T47D (cell line): ENCODE measurements around the gene ANKRD11.
"Not testable (repeated sequence)": the region's sequence is repeated elsewhere in the genome, so short reads cannot be mapped to it uniquely, and the experiment has no call there.

ENCODE experiments used
- DNase-seq, 2 experiments: peaks; one replicate each; pipeline versions ENCODE4 v3.0.0 to v3.0.0-alpha.2; 2011 to 2012; ENCODE audit warnings: low read depth in 1 of 2, low spot score in 1 of 2
- JUND ChIP-seq: IDR thresholded peaks from 2 replicates; pipeline ENCODE4 v1.6.1; 2012; ENCODE audit warnings: low read depth
- in situ Hi-C: cut with HindIII; loops from 2 replicates; pipeline ENCODE4 v1.10.0; 2016; ENCODE audit warnings: low sequenced_read_pairs, low pct_unique_long_range_greater_than_20kb

Gene ANKRD11

DNA sequence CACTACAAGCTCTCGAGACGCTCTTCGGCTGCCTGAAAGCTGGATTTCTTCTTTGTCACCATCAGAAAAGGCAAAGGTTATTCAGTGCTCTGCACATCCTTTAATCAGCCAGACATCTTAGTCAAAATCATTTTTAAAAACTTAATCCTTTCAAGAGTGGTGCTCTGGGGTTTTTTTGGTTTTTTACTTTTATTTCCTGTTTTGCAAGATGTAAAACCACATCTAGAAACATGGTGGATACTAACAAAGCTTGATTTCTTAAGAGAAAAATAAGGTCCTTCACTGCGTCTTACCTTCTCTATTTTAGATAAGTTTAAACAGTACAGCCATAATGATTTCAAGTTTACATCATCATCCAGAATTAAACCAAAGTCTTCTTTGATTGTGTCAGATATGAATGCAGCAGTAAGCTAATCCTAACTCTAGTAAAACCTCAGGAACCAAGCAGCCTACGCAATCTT, 6.3 kb downstream of the ANKRD11 start:
- in situ Hi-C loops = no loop called here
- DNase-seq = no peak
- TF ChIP-seq JUND = no peak

DNA sequence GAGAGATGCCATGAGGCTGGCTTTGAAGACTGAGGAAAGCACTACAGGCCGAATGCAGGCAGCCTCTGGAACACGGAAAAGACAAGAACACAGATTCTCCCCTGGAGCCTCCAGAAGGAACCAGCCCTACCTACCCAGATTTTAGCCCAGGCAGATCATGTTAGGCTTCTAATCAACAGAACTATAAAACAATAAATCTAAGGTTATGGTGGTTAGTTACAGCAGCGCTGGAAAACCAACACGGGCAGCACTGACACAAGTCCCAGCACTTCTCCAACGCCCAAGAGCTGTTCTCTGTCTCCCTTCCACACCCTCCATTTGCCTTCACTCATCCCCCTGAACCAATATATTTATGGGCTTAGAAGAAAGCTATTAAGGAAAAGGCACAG, 7.5 kb downstream of the ANKRD11 start:
- DNase-seq = no peak
- TF ChIP-seq JUND = no peak
- in situ Hi-C loops = no loop called here

GRCh38 chr16:89482150-89482816, 8.1 kb downstream of the ANKRD11 start:
- no peak for TF ChIP-seq JUND
- in situ Hi-C loops = no loop called here
- DNase-seq = no peak

DNA sequence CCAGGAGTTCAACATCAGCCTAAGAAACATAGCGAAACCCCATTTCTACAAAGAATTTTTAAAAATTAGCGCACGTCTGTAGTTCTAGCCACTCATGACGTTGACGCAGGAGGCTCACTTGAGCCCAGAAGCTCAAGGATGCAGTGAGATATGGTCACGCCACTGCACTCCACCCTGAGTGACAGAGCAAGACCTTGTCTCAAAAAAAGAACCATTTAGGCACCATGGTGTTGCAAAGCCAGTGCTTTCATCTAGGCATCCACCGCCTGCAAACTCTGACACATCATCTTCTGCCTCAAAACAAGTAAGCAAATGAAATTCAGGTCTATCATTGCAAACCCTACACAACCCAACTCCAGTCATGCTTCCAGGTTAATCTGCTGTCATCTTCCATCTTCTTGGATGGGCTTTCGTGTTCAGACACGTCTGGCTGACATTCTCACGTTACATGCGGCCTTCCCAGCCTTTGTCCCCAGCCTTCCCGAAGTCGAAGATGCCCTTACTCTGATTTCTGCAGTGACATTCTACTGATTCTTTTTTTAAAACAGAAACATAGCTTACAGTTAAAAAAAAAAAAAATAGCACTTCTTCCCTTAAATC, 8.9 kb downstream of the ANKRD11 start:
- in situ Hi-C loops = no loop called here
- TF ChIP-seq JUND = no peak
- DNase-seq = no peak

GRCh38 chr16:89478576-89479221, 11.7 kb downstream of the ANKRD11 start:
- in situ Hi-C loops = no loop called here
- DNase-seq = peak in 1 of 2 experiments; percentile 59
- no peak for TF ChIP-seq JUND

DNA sequence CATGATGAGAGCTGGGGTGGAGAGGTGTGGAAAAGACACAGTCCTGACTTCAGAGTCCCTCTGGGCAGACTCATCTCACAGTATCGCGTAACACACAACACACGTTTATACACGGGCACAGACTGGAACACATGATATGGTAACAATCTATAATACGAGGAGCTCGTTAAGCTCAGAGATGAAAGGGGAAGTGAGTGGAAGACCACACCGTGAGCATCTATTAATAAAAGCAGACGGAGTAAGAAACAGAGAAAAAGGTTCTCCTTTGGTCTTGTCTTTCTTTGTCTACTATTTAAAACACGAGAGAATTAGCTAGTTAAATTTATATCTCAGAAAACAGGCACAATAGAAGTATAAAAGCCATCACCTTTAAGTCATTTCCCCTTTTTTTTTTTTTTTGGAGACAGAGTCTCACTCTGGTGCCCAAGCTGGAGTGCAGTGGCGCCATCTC, 13.5 kb downstream of the ANKRD11 start:
- no peak for DNase-seq
- in situ Hi-C loops = no loop called here
- TF ChIP-seq JUND = no peak

- TF ChIP-seq JUND = no peak
- in situ Hi-C loops = no loop called here
- peak in 1 of 2 experiments; percentile 44 for DNase-seq
Observed at GRCh38 chr16:89476379-89476778, 14.0 kb downstream of the ANKRD11 start.

DNA sequence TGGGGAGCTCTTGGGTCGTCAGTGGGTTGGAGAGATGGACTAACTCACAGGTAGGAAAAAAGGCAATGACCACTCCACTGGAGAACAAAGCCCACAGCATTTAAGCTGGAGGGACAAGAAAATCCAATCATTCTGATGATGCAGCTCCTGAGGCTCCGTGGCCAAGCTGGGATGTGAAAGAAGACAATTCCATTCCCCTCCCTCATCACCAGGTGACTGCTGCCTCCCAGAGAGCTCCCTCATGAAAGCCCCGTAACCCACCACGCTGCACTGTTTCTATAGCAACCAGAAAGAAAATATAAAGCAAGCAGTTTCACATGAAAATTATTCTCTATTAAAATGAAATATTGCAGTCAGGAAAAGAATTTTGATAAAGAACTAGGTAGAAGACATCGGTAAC, 15.2 kb downstream of the ANKRD11 start:
- in situ Hi-C loops = no loop called here
- no peak for TF ChIP-seq JUND
- no peak for DNase-seq

DNA sequence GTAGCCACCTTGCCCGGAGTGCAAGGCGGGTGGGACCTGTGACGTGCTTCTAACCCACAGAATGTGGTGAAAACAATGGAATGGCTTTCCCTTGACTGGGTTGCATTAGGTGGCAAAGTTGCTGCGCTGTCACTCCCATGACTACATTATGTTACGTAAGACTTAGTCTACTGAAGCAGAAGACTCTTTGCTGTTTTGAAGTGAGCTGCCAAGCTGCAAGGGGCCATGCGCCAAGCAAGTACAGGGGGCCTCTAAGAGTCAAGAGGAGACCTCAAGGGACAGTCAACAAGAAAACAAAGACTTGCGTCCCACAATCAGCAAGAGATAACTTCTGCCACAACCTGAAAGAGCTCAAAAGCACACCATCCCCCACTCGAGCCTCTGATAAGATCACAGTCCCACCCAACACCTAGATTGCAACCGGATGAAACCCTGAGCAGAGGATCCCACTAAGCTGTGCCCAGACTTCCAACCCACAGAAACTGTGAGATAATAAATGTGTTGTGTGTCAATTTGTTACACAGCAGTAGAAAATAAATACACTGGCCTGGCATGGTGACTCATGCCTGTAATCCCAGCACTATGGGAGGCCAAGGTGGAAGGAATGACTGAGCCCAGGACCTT, 16.5 kb downstream of the ANKRD11 start:
- TF ChIP-seq JUND = no peak
- no peak for DNase-seq
- in situ Hi-C loops = no loop called here

DNA sequence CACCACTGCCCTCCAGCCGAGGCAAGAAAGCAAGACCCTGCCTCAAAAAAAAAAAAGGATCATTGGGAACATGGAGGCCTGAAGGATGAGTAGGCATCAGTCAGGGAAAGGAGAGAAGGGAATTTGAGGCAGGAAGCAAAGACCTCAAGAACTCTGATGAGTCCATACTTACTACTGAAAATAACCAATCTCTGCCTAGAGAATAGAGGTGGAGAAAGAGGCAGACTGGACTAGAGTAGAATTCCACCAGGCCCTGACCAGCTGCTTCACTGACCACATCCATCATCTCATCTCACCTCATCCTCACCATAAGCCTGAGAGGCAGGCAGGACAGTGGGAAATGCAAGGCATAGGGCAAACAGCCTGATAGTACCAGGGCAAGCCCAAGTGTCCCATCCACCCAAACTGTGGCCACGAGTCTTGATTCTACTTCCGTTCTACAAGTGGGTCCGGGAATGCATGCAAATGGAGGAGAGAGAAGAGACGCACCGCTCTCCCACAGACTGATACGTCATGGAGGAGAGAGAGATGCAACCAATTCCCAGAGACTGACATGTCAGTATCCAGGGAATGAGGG, 17.1 kb downstream of the ANKRD11 start:
- no peak for TF ChIP-seq JUND
- no peak for DNase-seq
- in situ Hi-C loops = no loop called here

GRCh38 chr16:89472711-89473075, 17.7 kb downstream of the ANKRD11 start:
- in situ Hi-C loops = no loop called here
- TF ChIP-seq JUND = no peak
- DNase-seq = no peak

GRCh38 chr16:89467382-89467781, 23.0 kb downstream of the ANKRD11 start:
- no peak for TF ChIP-seq JUND
- in situ Hi-C loops = no loop called here
- DNase-seq = no peak

DNA sequence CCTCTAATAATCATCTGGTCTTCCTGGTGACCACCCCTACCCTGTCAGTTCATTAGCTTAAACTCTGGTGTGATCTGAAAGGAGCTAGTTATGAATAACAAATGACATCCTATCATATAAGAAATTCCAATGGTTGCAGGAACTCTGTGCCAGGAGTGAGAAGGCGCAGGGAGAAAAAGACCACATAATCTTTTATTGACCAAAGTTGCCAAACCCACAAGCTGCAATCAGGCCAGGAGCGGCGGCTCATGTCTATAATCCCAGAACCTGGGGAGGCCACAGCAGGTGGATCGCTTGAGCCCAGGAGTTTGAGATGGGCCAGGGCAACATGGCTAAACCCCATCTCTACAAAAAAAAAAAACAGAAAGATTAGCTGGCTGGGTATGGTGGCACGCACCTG, 23.4 kb downstream of the ANKRD11 start:
- no peak for DNase-seq
- in situ Hi-C loops = no loop called here
- TF ChIP-seq JUND = no peak

- DNase-seq, in situ Hi-C loops: not testable (repeated sequence)
Observed at GRCh38 chr16:89463312-89463711, 27.0 kb downstream of the ANKRD11 start.

DNA sequence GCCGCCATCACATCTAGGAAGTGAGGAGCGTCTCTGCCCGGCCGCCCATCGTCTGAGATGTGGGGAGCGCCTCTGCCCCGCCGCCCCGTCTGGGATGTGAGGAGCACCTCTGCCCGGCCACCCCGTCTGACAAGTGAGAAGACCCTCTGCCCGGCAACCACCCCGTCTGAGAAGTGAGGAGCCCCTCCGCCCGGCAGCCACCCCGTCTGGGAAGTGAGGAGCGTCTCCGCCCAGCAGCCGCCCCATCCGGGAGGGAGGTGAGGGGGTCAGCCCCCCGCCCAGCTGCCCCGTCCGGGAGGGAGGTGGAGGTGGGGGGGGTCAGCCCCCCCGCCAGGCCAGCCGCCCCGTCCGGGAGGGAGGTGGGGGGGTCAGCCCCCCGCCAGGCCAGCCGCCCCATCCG, 27.7 kb downstream of the ANKRD11 start:
- in situ Hi-C loops, DNase-seq: not testable (repeated sequence)

DNA sequence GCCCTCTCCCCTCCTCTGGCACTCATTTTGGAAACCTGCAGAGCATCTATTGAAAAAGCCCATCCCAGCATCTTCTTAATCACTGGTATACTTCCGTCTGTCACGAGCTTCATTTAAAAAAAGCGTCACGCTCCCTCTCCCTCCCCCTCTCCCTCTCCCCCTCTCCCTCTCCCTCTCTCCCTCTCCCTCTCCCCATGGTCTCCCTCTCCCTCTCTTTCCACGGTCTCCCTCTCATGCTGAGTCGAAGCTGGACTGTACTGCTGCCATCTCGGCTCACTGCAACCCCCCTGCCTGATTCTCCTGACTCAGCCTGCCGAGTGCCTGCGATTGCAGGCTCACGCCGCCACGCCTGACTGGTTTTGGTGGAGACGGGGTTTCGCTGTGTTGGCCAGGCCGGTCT, 28.5 kb downstream of the ANKRD11 start:
- in situ Hi-C loops, DNase-seq: not testable (repeated sequence)
